Dermis microvascular lymphatic vessel endothelial cell (primary cell): ENCODE measurements around the gene TM9SF2. TPM values are rescaled to one million over a fixed set of nuclear protein-coding genes. Genes with fewer than 3 reads are reported as not detected.
A peak's percentile ranks its signal among the peaks of the same experiment; 100 is the strongest.

Source experiments
- DNase-seq, 2 donors: peaks; one replicate each; pipeline versions ENCODE4 v3.0.0 to v3.0.0-alpha.2; 2010; ENCODE audit warnings: low read depth in 2 of 2
- total RNA-seq: library from RNA; depleted of rRNA; stranded (reverse); fragments of >200 nt; gene quantifications from 2 replicates; pipeline ENCODE4 v1.2.1, GENCODE V29; 2014

Gene TM9SF2
- total RNA-seq, 1 donor from 2014 or later, result 86.9 TPM

DNA sequence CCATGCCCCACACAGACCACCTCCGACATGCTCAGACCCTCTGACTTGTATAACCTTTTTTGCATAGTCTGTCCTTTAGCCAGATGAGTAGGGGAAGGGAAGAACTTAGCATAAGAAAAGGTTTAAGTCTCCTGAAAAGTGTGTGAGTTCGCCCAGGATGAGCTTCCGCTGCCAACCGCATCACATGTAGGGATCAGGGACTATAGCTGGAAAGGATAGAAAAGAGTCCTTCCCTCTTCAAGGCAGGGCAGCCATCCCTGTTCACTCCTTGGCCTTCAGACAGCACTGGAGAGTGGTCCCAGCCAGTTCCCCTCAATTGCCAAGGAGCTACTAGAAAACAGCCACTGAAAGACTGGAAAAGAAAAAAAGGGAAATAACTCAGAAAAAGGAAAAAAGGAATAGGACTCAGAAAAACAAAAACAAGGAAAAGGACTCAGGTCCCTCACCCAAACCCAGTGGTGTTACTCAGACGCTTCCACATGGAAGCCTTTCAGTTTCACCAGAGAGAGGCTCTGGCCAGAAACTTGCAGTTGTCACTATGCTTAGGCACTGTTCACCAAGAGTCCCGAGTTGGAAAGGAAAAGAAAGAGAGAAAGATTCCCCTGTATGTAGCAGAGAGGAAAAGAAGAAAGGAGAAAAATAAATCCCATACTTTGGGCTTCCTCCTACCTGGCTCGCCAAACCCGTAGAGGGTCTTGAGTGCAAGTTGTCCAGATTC lies 5.6 kb upstream of the TM9SF2 start:
- no peak for DNase-seq

DNA sequence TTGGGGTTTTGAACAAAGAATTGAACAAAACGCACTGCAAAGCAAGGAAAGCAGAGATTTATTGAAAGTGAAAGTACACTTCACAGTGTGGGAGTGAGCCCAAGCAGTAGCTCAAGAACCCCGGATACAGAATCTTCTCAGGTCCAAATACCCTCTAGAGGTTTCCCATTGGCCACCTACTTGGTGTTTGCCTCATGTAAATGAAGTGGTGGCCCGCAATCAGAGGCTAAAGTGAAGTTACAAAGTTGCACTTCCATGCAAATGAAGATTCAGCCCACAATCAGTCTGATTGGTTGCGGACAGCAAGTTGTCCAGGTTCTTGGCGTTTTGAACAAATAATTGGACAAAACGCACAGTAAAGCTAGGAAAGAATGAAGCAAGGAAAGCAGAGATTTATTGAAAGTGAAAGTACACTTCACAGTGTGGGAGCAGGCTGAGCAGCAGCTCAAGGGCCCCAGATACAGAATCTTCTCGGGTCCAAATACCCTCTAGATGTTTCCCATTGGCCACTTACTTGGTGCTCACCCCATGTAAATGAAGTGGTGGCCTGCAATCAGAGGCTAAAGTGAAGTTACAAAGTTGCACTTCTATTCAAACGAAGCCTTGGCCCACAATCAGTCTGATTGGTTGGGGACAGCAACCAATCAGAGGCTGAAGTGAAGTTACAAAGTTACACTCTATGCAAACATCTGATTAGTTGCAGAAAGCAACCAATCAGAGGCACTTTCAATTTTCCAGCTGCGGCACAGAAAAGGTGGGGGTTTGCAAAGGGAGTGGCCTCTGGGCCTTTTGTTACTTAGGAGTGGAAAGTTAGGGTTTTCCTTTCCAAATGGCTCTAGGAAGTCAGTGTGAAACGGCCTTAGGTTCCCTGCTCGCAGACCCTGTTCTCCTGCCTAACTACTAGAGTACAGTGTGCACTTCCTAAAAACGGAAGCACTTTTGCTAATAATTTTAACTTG lies 4.8 kb upstream of the TM9SF2 start:
- DNase-seq, result peak; percentile 73 to 81

DNA sequence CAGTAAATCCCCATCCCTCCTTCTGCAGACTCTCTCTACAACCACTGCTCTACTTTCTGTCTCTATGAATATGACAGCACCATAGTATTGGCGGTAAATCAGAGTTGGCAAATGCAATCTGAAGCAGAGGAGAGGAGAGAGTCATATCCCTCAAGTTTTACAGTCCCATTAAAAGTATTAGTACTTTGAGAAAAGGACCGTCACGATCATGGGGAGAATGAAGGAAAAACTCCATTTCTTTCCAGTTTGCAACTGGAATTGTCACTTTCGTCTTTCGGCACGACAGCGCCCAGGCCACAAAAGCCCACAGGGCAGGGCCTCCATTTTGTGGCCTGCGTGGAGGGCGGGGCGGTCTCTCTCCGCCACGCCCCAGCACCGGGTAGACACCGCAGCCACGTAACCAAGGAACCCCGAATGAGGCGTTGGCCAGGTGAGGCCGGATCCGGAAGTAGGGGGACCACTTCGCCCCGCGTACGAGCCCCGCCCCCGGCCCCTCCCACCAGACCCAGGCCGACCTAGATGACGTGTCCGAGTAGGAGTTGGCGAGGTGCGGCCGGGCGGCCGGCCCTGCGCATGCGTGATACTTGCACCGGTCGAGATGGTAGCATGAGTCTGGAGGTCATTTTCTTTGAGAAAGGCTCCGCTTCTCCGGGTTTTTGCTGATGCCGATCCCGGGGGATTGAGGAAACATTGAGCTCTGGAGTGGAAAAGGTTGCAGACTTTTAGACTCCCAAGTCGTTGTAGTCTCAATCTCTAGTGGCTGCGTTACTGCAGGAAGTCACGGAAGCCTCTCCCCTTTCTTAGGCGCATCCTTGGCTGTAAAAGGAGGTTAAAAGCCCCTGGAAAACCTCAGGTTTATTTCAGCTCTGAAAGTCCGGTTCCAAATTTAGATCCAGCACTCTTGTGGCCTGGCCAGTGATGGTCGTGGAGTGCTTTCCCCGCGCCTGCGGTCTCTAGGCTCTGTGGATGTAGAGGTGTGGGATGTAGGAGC lies 2.8 kb upstream of the TM9SF2 start:
- DNase-seq, result peak; percentile 78 to 95

DNA sequence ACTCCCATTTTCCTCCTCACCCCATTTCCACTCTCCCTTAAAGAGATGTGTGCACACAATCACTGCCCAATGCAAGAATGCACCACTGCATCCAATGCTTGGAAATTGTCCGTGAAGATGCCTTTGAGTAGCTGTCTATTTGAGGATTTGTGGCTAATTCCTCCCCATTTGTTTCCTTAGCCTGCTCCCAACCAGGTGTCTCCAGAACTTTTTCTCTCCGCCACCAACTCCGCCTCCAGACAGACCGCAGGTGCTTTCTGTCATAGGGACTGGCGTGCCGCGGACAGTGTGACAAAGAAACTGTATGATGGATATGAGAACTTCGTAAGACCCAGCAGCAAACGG lies 461 bp upstream of the TM9SF2 start:
- no peak for DNase-seq

DNA sequence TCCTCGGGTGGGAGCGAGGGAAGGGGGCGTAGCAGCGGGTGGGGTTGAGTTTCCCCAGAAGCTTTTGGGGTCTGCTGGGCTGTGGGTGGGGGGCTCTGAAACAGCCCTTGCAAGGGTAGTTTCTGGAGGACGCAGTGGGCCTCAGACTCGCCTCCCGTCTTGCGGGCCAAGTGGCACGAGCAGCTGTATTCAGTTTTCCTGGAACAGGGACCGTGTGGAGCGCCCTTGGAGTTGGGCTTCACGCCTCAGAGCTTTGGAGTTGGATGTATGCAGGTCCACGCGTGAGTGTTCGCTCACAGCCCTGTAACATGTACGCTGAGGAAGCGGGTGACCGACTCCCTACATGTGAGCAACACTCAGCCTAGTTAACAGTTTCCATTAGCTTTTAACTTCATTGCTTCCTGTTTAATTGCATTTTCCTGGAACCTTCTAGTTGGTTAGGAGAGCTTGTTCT lies 603 bp downstream of the TM9SF2 start:
- DNase-seq, result peak; percentile 40 to 53

DNA sequence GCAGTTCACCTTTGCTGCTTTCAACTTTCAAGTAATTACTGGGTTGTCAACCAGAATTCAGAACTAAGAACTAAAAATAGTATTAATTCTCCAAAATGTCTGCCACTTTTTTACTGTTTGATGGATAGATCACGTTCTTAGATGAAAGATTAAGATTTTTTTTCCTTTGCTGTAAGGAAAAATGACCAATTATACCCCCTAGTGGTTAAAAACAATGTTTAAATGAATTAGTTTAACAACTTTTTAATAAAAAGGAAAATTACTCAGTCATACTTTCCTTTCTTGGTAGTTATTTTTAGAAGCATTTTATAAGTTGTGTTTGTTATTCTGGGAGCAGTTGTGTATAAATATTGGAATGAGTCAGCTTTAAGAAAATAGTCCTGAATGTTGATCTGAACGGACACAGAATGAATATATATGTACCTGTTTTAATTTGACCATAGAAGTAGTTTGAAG lies 4.6 kb downstream of the TM9SF2 start:
- peak in 1 of 2 donors; percentile 64 for DNase-seq

DNA sequence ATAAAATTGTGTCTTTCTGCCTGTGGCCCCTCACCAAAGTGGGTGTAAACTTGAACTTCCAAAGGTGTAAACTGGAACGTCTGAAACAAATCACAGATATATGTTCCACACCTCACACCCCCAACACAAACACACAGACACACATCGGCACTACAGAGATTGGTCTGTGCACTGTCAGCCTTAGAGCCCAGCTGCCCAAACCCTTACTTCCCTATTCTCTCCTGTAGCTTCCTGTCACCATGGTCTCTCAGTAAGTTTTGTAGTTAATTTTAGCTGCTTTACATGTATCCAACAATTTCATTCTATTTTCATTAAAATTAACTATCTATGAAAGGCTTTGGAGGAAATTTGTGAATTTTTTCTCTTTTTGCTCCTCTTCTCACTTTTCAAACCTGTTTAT lies 5.4 kb downstream of the TM9SF2 start:
- peak in 1 of 2 donors; percentile 12 for DNase-seq

DNA sequence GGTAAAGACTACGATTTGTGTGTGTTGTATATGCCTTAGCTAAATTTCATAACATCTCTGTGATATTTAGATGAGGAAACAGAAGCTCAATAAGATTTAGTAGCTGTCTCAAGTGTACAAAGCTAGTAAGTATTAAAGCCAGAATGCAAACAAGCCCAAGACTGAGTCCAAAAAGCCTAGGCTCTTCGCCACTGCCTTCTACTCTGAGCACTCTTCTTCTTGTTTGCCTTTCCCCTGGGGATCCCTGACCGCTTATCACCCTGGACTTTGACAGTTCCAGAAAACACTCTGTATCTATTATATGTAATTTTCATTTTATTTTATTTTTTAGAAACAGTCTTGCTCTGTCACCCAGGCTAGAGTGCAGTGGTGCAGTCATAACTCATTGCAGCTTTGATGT lies 5.8 kb downstream of the TM9SF2 start:
- no peak for DNase-seq

DNA sequence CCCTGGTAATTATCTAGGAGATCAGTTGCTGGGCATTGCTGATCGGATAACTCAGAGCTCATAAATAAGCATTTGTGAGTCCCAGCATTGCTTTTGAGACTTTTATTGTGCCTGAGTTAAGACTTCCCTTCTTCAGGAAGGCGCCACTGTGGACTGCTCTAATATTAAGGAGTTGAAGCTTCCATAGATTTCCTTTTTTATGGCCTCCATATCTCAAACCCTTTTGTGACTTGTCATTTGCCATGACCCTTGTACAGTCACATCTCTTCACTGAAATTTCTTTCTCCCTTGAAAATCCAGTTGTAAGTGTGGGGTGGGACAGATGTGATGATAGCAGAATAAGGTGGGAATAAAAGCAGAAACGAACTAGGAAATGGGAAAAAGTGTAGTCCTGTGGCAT lies 6.3 kb downstream of the TM9SF2 start:
- DNase-seq, result no peak

DNA sequence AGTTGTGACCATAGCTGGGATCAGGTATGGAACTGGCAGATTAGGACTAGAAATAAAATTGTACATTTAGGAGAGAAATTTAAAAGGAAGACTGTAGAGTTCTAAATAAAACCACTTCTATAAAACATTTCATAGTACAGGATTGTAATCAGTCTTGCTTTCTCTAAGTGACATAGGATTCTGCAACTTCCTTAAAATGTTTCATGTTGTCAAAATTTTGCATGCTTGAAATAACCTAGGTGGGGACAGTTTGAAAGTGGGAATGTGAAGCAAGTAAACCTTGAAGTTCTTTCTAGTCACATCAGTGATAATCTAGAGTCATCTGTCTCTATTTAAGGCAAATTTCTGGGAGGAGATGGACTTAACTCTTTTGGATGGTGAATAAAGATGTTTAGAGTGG lies 6.7 kb downstream of the TM9SF2 start:
- no peak for DNase-seq

DNA sequence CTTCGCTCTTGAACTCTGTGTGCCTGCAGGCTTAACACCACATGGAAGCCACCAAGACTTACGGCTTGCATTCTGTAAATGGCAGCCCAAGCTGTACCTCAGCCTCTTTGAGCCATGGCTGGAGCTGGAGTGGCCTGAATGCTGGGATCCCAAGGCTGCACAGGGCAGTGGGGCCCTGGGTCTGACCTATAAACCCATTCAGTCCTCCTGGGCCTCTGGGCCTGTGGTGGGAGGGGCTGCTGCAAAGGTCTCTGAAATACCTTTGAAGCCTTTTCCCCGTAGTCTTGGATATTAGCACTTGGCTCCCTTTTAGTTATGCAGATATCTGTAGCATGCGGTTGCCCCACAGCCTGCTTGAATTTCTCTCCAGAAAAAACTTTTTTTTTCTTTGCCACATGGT lies 8.2 kb downstream of the TM9SF2 start:
- no peak for DNase-seq

DNA sequence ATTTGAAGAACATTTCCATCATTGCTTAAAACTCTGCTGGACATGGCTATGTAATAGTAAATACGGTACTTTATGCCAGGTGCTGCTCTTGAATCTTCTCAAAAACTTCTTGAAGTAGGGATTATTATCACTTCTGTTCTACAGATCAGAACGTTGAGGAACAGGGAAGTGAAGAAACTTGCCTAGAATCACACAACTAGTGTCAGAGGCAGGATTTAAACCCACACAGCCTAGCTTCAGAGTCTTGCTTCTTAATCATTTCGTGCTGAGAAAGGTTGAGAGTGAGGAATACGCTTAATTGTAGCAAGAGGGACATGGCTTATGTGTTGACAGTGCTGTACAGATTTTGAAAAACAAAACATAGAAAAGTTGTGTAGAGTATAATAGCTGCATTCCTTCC lies 13.5 kb downstream of the TM9SF2 start:
- no peak for DNase-seq

DNA sequence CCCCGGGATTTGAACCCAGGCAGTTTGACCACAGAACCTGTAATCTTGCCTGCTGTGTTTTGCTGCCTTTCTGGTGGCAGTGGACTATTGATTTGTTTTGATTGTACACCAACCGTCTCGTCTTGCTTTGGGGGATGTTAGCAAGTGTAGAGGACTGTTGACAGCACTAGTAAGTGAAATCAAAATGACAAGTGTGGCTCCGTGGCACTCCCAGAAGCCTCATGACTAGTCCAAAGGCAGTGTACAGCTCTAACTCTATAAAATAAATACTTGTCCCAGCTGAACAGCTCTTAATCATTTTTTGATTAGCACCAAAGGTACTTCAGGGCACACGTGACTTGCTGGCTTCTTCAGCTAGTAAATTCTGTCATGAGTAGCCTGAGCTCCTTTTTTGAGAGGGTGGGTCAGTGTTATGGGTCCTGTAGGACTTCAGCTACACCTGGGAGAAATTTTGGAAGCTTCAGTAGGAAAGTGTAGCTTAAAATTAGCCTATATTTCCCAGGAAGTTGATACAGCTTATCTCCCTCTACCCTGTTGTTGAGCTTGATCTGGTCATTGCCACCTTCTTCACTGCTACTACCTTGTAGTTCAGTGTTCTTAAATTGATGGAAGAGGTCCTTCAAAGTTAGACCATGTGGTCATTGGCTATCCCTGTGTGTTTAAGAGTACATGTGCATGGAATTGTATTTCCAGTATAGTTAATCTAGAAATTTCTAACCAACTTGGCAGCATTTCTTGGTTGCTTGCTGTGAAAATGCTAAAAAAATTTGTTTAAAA lies 15.1 kb downstream of the TM9SF2 start:
- no peak for DNase-seq

DNA sequence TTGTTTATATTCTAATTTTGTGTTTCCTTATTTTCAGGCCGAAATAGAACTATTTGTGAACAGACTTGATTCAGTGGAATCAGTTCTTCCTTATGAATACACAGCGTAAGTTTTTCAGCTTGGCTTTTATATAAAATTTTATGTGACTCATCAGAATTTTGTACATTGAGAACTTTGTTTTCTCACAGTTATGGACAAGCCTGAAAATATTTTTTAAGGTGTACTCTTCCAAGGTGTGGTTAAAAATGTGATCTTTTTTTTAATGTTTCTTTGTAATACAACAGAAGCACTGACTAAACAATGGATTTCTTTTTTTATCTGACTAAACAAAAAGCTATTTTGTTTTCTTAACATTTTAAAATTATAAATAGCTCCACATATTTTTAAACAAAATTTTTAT lies 16.3 kb downstream of the TM9SF2 start:
- no peak for DNase-seq

DNA sequence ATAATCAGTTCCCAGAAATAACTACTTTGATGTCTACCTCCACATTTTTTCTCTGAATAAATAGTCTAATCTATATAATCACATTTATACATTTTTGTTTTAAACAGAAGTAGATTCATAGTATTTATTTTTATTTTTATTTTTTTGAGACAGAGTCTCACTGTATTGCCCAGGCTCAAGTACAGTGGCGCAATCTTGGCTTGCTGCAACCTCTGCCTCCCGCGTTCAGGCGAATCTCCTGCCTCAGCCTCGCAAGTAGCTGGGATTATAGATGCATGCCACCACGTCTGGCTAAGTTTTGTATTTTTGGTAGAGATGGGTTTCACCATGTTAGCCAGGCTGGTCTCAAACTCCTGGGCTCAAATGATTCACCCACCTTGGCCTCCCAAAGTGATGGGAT lies 16.7 kb downstream of the TM9SF2 start:
- no peak for DNase-seq

DNA sequence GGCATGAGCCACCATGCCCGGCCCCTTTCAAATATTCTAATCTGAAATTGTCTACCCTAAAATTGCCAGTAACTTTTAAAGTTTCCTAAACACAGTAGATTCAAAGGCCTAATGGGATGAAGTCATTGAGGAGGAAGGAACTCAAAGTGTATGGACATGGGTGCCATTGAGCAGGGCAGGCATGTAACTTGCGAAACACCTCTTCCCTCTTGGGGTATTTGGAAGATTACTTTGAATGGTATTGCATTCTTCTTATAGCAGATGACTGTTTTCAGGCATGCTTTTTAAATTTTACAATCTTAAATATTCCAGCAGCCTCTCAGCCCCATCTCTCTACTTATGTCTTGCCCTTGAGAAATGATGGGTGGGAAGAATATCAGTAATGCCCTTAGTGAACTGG lies 21.0 kb downstream of the TM9SF2 start:
- no peak for DNase-seq

DNA sequence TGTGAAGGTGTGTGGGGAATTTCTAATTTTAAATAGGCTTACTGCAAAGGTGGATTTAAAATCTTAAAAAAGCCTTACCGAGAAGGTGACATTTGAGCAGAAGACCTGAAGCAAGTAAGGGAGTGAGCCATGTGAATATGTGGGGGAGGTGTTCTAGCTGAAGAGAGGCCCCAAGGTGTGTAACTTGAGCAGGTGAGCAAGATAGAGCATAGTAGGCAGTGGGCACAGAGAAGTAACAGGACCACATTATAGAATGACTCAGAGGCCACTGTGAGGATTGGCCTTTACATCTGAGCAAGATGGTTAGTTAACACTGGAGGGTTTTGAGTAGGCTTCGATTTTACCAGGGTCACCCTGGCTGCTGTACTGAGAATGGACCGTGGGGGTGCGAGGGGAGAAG lies 22.6 kb downstream of the TM9SF2 start:
- DNase-seq, result no peak

DNA sequence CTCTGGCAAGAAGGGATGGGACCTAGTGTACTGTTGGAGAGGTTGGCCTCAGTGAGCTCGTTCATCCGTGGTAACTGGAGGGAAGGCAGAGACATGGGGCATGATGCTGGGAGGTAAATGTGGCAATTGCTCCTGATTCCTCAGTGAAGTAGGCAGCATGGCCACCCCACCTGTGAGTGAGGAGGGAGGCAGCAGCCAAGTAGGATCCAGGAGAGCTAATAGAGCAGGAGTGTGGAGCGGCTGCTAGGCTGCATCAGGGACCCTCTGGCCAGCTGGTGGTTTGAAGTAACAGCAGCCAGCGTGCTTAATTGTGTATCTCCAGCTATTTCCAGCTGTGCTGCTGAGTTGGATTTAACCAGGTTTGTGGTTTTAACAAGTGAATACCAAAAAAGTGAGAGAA lies 24.7 kb downstream of the TM9SF2 start:
- DNase-seq, result no peak

DNA sequence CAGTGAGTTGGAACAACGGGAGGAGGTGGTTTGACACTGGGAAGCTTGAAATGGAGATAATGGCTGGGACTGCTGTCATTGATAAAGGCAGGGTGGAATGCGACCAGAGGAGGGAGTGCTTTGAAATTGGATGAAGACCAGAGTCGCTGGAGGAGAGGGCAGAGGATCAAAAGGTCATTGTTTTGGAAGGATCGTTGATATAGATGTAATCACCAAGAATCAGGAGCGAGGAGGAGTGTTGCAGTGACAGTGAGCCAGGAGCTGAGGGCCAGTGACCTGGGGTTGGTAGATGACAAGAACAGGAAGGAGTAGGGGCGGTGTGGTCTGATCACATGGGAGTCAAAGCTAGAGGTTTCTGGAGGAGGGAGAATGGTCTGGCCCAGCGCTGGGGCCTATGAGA lies 25.3 kb downstream of the TM9SF2 start:
- DNase-seq, result no peak

DNA sequence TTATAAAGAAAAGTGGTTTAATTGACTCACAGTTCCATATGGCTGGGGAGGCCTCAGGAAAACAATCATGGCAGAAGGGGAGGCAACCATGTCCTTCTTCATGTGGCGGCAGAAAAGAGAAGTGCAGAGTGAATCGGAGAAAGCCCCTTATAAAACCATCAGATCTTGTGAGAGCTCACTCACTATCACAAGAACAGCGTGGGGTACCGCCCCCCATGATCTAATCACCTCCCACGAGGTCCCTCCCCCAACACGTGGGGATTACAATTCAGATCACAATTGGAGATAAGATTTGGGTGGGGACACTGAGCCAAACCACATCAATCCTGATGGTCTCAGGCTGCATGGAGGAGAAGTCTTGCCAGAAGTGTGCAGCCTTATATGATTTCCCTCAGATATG lies 26.0 kb downstream of the TM9SF2 start:
- no peak for DNase-seq

DNA sequence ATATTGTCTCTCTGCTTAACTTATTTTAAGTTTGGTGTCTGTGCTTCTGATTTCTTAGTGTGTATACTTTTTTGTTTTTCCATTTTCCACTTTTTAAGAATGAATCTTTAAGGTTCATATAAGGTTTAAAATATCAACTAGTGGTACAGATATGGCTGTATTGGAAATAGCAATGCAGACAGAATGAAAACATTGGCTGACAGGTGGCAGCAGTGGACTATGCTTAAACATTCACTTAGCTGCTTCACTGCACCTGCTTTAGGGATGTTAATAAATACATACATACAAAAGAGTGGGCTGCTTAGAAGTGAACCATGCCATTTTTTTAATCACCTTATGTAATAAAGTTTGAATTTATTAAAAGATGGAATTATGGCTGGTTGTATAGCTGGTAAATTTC lies 27.3 kb downstream of the TM9SF2 start:
- peak; percentile 25 to 40 for DNase-seq
